DND-41 (cell line): ENCODE data around the gene PMP22.

Experiments
- EZH2 ChIP-seq: IDR thresholded peaks from 3 replicates; pipeline ENCODE4 v1.6.1; 2012; ENCODE audit warnings: borderline replicate concordance, low read depth, mild to moderate bottlenecking, moderate library complexity, low read length, inconsistent platforms; ENCODE audit not compliant: severe bottlenecking
- TF ChIP-seq, protein P1 (sequence below): IDR thresholded peaks from 2 replicates; pipeline ENCODE4 v1.5.1; 2012; ENCODE audit warnings: borderline replicate concordance, low read length, moderate library complexity, mild to moderate bottlenecking; ENCODE audit not compliant: poor library complexity, severe bottlenecking; ENCODE audit errors: extremely low read depth

GRCh38 chr17:15210247-15210646 is 54.9 kb downstream of the PMP22 start:
- TF ChIP-seq, protein P1, sequence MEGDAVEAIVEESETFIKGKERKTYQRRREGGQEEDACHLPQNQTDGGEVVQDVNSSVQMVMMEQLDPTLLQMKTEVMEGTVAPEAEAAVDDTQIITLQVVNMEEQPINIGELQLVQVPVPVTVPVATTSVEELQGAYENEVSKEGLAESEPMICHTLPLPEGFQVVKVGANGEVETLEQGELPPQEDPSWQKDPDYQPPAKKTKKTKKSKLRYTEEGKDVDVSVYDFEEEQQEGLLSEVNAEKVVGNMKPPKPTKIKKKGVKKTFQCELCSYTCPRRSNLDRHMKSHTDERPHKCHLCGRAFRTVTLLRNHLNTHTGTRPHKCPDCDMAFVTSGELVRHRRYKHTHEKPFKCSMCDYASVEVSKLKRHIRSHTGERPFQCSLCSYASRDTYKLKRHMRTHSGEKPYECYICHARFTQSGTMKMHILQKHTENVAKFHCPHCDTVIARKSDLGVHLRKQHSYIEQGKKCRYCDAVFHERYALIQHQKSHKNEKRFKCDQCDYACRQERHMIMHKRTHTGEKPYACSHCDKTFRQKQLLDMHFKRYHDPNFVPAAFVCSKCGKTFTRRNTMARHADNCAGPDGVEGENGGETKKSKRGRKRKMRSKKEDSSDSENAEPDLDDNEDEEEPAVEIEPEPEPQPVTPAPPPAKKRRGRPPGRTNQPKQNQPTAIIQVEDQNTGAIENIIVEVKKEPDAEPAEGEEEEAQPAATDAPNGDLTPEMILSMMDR = no peak
- TF ChIP-seq EZH2 = no peak
